GM23338 (cell line): Measurements from ENCODE around the gene GPR142. TPM values are rescaled to one million over a fixed set of nuclear protein-coding genes. Genes with fewer than 3 reads are reported as not detected.

Source experiments
- ATAC-seq: fragments of 200-7000 bp; cut with Tn5 transposase; 3 replicates; pipeline ENCODE4 v1.9.1; 2020
- DNase-seq: peaks from one replicate; pipeline ENCODE4 v3.0.0-alpha.2; 2015; ENCODE audit warnings: low spot score
- H2AFZ ChIP-seq: fragments of 200-600 bp; sonication (generic); 2 replicates; pipeline ENCODE4 v1.8.0; 2016; ENCODE audit warnings: antibody characterized with exemption, mild to moderate bottlenecking, moderate library complexity
- H3F3A ChIP-seq: fragments of 200-600 bp; sonication (generic); replicated peaks from 2 replicates; pipeline ENCODE4 v1.8.0; 2017; ENCODE audit warnings: antibody characterized with exemption, mixed run types, low read depth
- H3K27ac ChIP-seq: fragments of 200-600 bp; sonication (generic); 2 replicates; pipeline ENCODE4 v1.6.1; 2016; ENCODE audit warnings: low read depth
- H3K27me3 ChIP-seq: fragments of 200-600 bp; sonication (generic); 2 replicates; pipeline ENCODE4 v1.8.0; 2016; ENCODE audit warnings: mild to moderate bottlenecking, mixed run types, moderate library complexity; ENCODE audit not compliant: insufficient read depth
- H3K36me3 ChIP-seq: fragments of 200-600 bp; sonication (generic); 2 replicates; pipeline ENCODE4 v1.8.0; 2016; ENCODE audit warnings: mild to moderate bottlenecking; ENCODE audit not compliant: insufficient read depth
- H3K4me1 ChIP-seq: fragments of 200-600 bp; sonication (generic); 2 replicates; pipeline ENCODE4 v1.8.0; 2016; ENCODE audit warnings: mild to moderate bottlenecking, moderate library complexity; ENCODE audit not compliant: insufficient read depth
- H3K4me2 ChIP-seq: fragments of 200-600 bp; sonication (generic); 2 replicates; pipeline ENCODE4 v1.7.1; 2017; ENCODE audit warnings: mixed run types
- H3K4me3 ChIP-seq: fragments of 200-600 bp; sonication (generic); 2 replicates; pipeline ENCODE4 v1.6.1; 2016; ENCODE audit warnings: mixed run types
- H3K79me2 ChIP-seq: fragments of 200-600 bp; sonication (generic); replicated peaks from 2 replicates; pipeline ENCODE4 v1.8.0; 2017; ENCODE audit warnings: mild to moderate bottlenecking; ENCODE audit not compliant: insufficient read depth
- H3K9me2 ChIP-seq: fragments of 200-600 bp; sonication (generic); 2 replicates; pipeline ENCODE4 v1.8.0; 2017; ENCODE audit not compliant: insufficient read depth
- H4K20me1 ChIP-seq: fragments of 200-600 bp; sonication (generic); replicated peaks from 2 replicates; pipeline ENCODE4 v1.8.0; 2017; ENCODE audit warnings: mild to moderate bottlenecking; ENCODE audit not compliant: insufficient read depth
- H3K27ac Mint-ChIP-seq: 2 replicates; pipeline ENCODE4 v1.8.0; 2020; ENCODE audit warnings: inconsistent platforms, mild to moderate bottlenecking, moderate library complexity, mixed read lengths
- H3K27me3 Mint-ChIP-seq: 3 replicates; pipeline ENCODE4 v1.8.0; 2022; ENCODE audit warnings: low read depth, mild to moderate bottlenecking, moderate library complexity, mixed read lengths, inconsistent platforms; ENCODE audit not compliant: insufficient read depth, poor library complexity
- H3K36me3 Mint-ChIP-seq: 3 replicates; pipeline ENCODE4 v1.8.0; 2021; ENCODE audit warnings: low read depth, mild to moderate bottlenecking, inconsistent platforms, moderate library complexity, mixed read lengths
- H3K4me1 Mint-ChIP-seq: 3 replicates; pipeline ENCODE4 v1.8.0; 2020; ENCODE audit warnings: mild to moderate bottlenecking, inconsistent platforms, mixed read lengths
- H3K4me3 Mint-ChIP-seq: 3 replicates; pipeline ENCODE4 v1.8.0; 2021; ENCODE audit warnings: moderate library complexity, mild to moderate bottlenecking, inconsistent platforms, mixed read lengths
- H3K9me3 Mint-ChIP-seq: 3 replicates; pipeline ENCODE4 v1.8.0; 2020; ENCODE audit warnings: moderate library complexity, mild to moderate bottlenecking, inconsistent platforms, mixed read lengths
- CREB1 ChIP-seq: fragments of 250-450 bp; sonication (Bioruptor Pico); IDR thresholded peaks from 2 replicates; pipeline ENCODE4 v1.5.0; 2020; ENCODE audit warnings: low read depth, mild to moderate bottlenecking, moderate library complexity
- JUNB ChIP-seq: IDR thresholded peaks from one replicate; pipeline ENCODE4 v1.6.1; 2016; ENCODE audit warnings: antibody characterized with exemption; ENCODE audit not compliant: unreplicated experiment
- NANOG ChIP-seq: IDR thresholded peaks from 2 replicates; pipeline ENCODE4 v1.6.1; 2016; ENCODE audit warnings: antibody characterized with exemption, borderline replicate concordance
- POLR2AphosphoS5 ChIP-seq: IDR thresholded peaks from 2 replicates; pipeline ENCODE4 v1.6.1; 2016; ENCODE audit warnings: antibody characterized with exemption, low read depth
- ZNF114 ChIP-seq: fragments of 250-450 bp; sonication (Bioruptor Pico); IDR thresholded peaks from 2 replicates; pipeline ENCODE4 v1.5.0; 2020; ENCODE audit warnings: mild to moderate bottlenecking, moderate library complexity
- ZNF331 ChIP-seq: fragments of 250-450 bp; sonication (Bioruptor Pico); IDR thresholded peaks from 2 replicates; pipeline ENCODE4 v1.5.0; 2020; ENCODE audit warnings: low read depth, mild to moderate bottlenecking, moderate library complexity
- polyA plus RNA-seq: library from polyadenylated mRNA; unstranded; fragments of >200 nt; fragmentation: Nextera tagmentation; extraction: Ambion mirVana; gene quantifications from 2 replicates; pipeline ENCODE4 v1.2.1, GENCODE V29; 2016
- total RNA-seq: library from RNA; depleted of rRNA; stranded (reverse); fragments of >200 nt; shearing (Covaris generic); gene quantifications from 2 replicates; pipeline ENCODE4 v1.2.3, GENCODE V29; 2014
- TF ChIP-seq, protein P1 (sequence below): fragments of 250-450 bp; sonication (Bioruptor Pico); IDR thresholded peaks from 2 replicates; pipeline ENCODE4 v1.5.0; 2020; ENCODE audit warnings: mild to moderate bottlenecking, moderate library complexity
- TF ChIP-seq, protein P2 (sequence below), 2 experiments: fragments of 200-600 bp in 1 of 2; sonication (generic) in 1 of 2; conservative IDR thresholded peaks; 2 replicates each; pipeline versions ENCODE4 v1.5.1 to v1.6.1; 2016 to 2017; ENCODE audit warnings: antibody characterized with exemption in 2 of 2, low read depth in 2 of 2, mild to moderate bottlenecking in 2 of 2, moderate library complexity in 1 of 2

The GPR142 gene
- total and polyA plus RNA-seq, 2 experiments from 2014 or later, result not detected

GRCh38 chr17:74355065-74355464 is 12.2 kb upstream of the GPR142 start (continued):
- TF ChIP-seq JUNB, result no peak

- H4K20me1 ChIP-seq, result no peaks in the 10 kb centered on the region; the same call in 1 of the 2 replicates
- no peak overlapping the region for H3K27ac ChIP-seq
- ATAC-seq (peak; percentile 17), DNase-seq (peak; percentile 78)
- peaks cover 28% of the 10 kb centered on the region for H3K4me1 Mint-ChIP-seq
- no peaks in the 10 kb centered on the region for H3K9me3 Mint-ChIP-seq
- H3K4me3 Mint-ChIP-seq, result peak overlapping the region; percentile 58; the same call in 2 of the 3 replicates
- H3K4me3 ChIP-seq, result peak overlapping the region; percentile 57
- H3K4me2 ChIP-seq, result peak overlapping the region; percentile 80
- H3K79me2 ChIP-seq, result no peaks in the 10 kb centered on the region
- no peaks in the 10 kb centered on the region for H3K9me2 ChIP-seq
- no peak overlapping the region for H3K27ac Mint-ChIP-seq
- TF ChIP-seq ZNF331 (CRISPR knock-in tag) (no peak), JUNB (no peak), POLR2AphosphoS5 (no peak; the same call in 1 of the 2 replicates), ZNF114 (CRISPR knock-in tag) (no peak), CREB1 (CRISPR knock-in tag) (no peak), NANOG (no peak)
- TF ChIP-seq, protein P1, sequence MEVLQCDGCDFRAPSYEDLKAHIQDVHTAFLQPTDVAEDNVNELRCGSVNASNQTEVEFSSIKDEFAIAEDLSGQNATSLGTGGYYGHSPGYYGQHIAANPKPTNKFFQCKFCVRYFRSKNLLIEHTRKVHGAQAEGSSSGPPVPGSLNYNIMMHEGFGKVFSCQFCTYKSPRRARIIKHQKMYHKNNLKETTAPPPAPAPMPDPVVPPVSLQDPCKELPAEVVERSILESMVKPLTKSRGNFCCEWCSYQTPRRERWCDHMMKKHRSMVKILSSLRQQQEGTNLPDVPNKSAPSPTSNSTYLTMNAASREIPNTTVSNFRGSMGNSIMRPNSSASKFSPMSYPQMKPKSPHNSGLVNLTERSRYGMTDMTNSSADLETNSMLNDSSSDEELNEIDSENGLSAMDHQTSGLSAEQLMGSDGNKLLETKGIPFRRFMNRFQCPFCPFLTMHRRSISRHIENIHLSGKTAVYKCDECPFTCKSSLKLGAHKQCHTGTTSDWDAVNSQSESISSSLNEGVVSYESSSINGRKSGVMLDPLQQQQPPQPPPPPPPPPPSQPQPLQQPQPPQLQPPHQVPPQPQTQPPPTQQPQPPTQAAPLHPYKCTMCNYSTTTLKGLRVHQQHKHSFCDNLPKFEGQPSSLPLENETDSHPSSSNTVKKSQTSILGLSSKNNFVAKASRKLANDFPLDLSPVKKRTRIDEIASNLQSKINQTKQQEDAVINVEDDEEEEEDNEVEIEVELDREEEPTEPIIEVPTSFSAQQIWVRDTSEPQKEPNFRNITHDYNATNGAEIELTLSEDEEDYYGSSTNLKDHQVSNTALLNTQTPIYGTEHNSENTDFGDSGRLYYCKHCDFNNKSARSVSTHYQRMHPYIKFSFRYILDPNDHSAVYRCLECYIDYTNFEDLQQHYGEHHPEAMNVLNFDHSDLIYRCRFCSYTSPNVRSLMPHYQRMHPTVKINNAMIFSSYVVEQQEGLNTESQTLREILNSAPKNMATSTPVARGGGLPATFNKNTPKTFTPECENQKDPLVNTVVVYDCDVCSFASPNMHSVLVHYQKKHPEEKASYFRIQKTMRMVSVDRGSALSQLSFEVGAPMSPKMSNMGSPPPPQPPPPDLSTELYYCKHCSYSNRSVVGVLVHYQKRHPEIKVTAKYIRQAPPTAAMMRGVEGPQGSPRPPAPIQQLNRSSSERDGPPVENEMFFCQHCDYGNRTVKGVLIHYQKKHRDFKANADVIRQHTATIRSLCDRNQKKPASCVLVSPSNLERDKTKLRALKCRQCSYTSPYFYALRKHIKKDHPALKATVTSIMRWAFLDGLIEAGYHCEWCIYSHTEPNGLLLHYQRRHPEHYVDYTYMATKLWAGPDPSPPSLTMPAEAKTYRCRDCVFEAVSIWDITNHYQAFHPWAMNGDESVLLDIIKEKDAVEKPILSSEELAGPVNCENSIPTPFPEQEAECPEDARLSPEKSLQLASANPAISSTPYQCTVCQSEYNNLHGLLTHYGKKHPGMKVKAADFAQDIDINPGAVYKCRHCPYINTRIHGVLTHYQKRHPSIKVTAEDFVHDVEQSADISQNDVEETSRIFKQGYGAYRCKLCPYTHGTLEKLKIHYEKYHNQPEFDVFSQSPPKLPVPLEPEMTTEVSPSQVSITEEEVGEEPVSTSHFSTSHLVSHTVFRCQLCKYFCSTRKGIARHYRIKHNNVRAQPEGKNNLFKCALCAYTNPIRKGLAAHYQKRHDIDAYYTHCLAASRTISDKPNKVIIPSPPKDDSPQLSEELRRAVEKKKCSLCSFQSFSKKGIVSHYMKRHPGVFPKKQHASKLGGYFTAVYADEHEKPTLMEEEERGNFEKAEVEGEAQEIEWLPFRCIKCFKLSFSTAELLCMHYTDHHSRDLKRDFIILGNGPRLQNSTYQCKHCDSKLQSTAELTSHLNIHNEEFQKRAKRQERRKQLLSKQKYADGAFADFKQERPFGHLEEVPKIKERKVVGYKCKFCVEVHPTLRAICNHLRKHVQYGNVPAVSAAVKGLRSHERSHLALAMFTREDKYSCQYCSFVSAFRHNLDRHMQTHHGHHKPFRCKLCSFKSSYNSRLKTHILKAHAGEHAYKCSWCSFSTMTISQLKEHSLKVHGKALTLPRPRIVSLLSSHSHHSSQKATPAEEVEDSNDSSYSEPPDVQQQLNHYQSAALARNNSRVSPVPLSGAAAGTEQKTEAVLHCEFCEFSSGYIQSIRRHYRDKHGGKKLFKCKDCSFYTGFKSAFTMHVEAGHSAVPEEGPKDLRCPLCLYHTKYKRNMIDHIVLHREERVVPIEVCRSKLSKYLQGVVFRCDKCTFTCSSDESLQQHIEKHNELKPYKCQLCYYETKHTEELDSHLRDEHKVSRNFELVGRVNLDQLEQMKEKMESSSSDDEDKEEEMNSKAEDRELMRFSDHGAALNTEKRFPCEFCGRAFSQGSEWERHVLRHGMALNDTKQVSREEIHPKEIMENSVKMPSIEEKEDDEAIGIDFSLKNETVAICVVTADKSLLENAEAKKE (CRISPR knock-in tag), result no peak
- TF ChIP-seq, protein P2, sequence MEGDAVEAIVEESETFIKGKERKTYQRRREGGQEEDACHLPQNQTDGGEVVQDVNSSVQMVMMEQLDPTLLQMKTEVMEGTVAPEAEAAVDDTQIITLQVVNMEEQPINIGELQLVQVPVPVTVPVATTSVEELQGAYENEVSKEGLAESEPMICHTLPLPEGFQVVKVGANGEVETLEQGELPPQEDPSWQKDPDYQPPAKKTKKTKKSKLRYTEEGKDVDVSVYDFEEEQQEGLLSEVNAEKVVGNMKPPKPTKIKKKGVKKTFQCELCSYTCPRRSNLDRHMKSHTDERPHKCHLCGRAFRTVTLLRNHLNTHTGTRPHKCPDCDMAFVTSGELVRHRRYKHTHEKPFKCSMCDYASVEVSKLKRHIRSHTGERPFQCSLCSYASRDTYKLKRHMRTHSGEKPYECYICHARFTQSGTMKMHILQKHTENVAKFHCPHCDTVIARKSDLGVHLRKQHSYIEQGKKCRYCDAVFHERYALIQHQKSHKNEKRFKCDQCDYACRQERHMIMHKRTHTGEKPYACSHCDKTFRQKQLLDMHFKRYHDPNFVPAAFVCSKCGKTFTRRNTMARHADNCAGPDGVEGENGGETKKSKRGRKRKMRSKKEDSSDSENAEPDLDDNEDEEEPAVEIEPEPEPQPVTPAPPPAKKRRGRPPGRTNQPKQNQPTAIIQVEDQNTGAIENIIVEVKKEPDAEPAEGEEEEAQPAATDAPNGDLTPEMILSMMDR (conservative IDR thresholded peaks at IDR 0.05; ENCODE audit: low read depth in 2 of 2), result peak in 1 of 2 experiments; percentile 9; a peak in 1 of 4 replicates
- no peaks in the 10 kb centered on the region for H3F3A ChIP-seq
- H3K27me3 Mint-ChIP-seq, result peaks cover 48% of the 10 kb centered on the region
- peaks cover 6% of the 10 kb centered on the region; the same call in 2 of the 3 replicates for H3K36me3 Mint-ChIP-seq
- H3K4me1 ChIP-seq, result peaks cover 8% of the 10 kb centered on the region; the same call in 1 of the 2 replicates
- no peaks in the 10 kb centered on the region for H3K36me3 ChIP-seq
- peak overlapping the region; percentile 90 for H2AFZ ChIP-seq
- peaks cover 63% of the 10 kb centered on the region for H3K27me3 ChIP-seq
These were observed 10.4 kb upstream of the GPR142 start for GRCh38 chr17:74356646-74357465.
